NOMO-1 (cell line): ENCODE data around the gene MACROD1.

Experiments used
- DNase-seq, 2 experiments: peaks; one replicate each; lab custom pipeline; 2025; ENCODE audit not compliant: unreplicated experiment in 2 of 2; lab: John Stamatoyannopoulos, UW

The MACROD1 gene

GRCh38 chr11:64152841-64153691 lies 12.8 kb downstream of the MACROD1 start:
- peak; percentile 41 to 52 for DNase-seq

- DNase-seq, result no peak
Measured at GRCh38 chr11:64151337-64151736, 14.6 kb downstream of the MACROD1 start.

- DNase-seq, result no peak
Measured at GRCh38 chr11:64150481-64151239, 15.3 kb downstream of the MACROD1 start.

DNA sequence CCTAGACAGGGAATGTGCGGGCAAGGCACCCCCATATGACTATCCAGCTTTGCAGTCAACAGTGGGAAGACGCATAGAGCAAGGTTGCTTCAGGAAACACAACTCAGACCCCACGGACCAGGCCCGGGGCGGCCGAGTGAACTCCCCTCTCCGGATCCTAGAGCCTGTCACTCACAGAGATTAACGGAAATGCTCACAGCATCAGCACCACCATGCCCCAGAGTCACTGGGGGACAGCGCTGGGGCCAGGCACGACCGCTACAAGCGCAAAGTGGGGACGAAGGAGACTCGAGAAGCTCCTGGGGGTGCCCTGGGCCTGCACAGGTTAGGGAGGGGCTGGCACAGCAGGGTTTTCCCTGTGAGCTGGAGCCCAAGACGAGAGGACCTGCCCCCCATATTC lies 15.9 kb downstream of the MACROD1 start:
- no peak for DNase-seq

DNA sequence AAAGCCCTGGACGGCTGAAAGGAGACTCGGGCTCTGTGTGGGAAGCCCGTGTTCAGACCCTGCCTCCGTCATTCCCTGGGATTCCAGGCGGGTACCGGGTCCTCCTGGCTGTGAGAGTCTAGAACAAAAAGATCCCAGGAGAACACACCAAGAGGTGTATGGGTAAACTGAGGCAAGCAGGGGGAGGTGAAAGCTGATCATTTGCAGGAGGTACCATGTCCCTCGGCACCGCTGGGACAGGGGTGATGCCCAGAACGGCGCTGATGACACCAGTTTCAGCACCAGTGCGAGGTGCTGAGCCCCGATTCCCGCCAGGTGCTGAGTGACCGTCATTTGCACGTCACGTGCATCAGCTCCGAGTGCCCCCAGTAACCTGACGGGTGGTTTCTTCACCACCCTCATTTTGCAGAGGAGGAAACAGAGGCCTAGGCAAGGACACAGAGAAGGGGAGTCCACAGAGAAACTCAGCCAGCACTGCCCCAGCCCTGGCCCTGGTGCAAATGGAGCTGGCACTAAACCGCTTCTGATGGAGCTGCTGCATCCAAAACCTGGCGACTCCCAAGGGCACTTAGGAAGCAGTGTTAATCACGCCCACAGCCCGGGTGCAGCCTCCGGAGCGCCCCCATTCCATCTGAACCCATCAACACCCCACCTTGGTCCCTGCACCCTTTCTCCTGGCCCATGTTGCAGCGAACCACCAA lies 16.8 kb downstream of the MACROD1 start:
- no peak for DNase-seq

DNA sequence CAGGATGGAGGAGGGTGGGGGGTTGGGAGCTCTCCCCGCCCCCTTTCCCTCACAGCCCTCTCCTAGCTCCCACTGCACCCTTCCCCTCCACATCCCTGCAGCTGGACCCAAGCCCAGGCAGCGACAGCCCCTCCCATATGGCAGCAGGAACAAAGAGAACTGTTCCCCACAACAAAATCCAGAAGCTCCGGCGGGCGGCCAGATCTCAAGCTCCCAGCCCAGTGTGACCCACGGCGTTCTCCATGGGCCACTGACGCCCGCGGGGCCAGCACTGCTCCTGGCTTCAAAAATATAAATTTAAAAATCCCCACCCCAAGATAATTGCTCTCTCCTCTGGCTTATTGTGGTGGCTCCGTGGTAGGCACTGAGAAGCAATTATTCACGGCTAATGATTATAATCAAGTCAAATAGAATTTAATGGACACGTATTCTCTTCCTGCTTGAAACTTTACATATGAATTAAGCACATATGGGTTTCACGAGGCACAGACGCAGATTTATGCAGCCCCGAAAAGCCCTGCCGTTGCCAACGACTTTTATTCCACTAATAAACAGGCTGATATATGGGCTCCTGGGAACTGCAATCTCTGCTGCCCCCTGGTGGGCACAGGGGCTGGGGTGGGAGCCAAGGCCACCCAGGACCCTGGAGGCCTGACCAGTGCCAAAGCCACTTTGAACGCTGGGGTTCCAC lies 17.5 kb downstream of the MACROD1 start:
- DNase-seq, result peak; percentile 43 to 49

DNA sequence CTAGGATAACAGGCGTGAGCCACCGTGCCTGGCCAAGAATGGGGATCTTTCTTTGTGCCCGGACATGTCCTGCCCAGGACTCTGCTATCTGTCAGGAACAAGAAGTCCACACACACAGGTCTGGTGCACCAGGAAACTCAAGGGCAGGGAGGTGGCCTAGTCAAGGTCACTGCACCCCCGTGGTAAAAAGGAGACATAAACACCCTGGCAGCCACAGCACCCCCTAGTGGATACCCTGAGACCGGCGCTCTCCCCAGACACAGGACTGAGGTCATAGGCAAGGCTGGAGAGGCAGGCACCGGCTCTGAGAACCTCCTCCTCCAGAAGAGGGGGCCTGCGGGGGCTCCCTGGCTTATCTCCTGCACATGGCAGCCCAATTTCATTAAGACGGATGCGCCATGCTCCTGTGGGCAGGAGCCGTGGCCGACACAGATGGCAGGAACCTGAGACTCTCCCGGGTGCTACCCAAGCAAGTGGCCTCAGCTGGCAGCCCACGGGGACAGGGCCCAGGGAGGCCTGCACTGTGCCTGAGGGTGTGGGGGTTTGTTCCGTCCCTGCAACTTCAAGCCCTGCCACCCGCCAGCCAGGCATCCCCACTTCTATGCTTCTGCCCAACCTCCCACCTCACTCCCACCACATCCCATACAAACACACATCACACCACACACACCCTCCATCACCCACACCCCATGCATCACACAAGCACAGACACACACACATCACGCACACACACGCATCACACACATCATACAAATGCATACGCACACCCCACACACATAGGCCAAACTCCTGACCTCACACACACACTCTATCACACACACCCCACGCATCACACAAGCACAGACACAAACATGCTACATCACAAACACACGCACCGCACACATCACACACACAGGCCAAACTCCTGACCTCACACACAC lies 19.6 kb downstream of the MACROD1 start:
- peak; percentile 31 to 50 for DNase-seq

DNA sequence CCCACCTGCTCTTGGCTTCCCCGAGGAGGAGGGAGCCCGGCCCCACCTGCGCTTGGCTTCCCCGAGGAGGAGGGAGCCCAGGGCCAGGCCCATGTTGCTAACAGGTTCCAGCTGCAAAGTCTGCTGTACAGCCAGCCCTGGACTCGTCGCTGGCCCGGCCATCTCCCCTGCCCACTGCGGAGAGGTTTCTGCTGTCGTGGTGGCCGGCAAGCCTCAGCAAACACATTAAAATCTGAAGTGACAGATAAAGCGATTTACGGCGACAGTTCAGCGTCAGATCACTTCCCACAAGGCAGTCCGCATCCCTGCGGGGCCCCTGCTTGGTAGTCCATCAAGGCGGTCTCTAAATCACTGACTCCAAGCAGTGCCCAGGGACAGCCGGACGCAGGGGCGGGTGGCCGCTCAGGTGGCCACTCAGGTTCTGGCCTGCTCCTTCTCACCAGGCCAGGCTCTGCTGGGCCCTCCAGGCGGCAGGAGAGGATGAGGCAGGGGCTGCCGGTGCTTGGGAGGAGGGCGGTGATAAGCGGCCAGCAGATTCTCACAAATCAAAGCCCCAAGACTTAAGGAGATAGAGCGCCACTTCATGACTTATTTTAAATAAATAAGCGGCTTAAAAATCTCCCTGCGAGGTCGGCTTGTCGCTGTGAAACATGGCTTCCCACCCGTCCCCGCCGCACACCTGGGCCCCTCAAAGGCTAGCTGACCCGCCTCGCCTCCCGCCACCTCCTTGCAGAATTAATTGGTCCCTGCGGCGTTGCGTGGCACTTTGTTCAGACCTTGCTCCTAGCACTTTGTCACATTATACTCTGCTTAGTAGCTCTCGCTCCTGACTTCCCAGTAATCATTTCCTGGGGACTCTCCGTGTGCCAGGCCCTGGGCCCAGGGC lies 21.1 kb downstream of the MACROD1 start:
- DNase-seq, result no peak

- DNase-seq, result no peak
Measured at GRCh38 chr11:64141081-64141783, 24.7 kb downstream of the MACROD1 start.

DNA sequence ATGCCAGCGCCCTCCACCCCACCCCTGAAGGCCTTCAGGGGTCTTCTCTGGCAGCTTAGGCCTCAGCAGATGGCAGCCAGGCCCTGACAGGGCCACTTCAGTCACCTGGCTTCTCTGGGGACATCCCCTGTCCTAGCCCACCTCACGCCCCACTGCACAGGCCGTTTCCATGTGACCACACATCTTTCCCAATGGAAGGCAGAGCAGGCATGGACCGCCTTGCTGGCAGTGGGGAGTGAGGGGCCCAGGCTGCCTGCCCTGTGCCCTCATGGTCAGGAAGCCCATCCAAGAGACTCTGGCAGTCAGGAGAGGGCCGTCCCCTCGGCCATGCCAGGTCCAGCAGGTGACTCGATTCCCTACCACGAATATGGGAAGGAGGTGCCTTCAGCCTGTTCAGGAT lies 25.8 kb downstream of the MACROD1 start:
- no peak for DNase-seq

DNA sequence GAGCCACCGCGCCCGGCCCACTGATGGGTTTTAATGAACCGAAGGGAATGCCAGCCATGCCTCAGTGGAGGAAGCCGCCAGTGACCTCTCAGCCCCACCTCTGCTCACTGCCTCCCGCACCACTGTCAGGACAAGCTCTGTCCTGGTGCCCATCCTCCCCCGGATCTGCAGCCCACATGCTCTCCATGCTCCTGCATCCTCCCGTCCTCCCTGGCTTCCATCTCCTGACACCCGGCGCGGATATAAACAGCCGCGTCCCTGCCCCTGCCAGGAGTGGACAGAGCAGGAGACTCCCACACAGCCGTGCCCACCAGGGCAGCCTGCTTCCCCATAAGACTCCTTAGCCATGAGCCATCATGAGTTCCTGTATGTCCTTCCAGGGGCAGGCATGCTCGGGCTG lies 26.9 kb downstream of the MACROD1 start:
- no peak for DNase-seq

- no peak for DNase-seq
Measured at GRCh38 chr11:64138398-64138797, 27.5 kb downstream of the MACROD1 start.

GRCh38 chr11:64136765-64137441 lies 29.0 kb downstream of the MACROD1 start:
- no peak for DNase-seq

DNA sequence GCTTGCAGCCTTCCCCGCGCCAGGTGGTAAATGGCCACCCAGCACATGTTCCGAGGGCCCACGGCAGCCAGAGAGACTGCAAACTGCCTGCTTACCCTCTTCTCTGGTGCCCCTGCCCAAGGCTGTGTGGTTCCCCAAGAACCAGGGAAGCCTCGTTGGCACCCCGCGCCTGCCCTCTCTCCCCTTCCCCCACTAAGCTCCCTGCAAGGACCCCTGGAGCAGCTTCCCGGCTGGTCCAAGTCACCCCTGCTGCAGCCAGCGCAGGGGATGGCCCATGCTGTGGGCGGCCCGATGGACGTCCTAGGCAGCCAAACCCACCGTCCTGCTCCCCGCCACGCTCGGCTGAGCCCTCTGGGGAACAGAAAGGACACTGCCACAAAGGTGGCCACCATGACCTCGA lies 30.2 kb downstream of the MACROD1 start:
- DNase-seq, result no peak

DNA sequence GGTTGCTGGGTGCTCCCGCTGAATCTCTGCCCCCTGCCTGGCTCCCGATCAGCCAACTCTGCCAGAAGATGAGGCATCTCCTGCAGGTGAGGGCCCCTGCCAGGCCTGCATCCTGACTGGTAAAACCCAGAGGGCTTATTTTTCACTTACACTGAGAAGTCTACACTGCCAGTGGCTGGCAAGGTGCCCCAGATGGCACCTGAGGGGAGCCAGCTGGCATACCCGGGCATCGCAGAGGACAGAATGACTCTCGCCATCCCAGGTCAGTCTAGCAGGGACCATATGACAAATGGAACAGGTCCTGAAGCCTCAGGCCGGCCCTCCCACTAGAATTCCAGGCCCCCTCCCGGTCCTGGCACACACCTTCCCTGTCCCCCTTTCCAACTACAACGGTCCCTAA lies 30.9 kb downstream of the MACROD1 start:
- no peak for DNase-seq

DNA sequence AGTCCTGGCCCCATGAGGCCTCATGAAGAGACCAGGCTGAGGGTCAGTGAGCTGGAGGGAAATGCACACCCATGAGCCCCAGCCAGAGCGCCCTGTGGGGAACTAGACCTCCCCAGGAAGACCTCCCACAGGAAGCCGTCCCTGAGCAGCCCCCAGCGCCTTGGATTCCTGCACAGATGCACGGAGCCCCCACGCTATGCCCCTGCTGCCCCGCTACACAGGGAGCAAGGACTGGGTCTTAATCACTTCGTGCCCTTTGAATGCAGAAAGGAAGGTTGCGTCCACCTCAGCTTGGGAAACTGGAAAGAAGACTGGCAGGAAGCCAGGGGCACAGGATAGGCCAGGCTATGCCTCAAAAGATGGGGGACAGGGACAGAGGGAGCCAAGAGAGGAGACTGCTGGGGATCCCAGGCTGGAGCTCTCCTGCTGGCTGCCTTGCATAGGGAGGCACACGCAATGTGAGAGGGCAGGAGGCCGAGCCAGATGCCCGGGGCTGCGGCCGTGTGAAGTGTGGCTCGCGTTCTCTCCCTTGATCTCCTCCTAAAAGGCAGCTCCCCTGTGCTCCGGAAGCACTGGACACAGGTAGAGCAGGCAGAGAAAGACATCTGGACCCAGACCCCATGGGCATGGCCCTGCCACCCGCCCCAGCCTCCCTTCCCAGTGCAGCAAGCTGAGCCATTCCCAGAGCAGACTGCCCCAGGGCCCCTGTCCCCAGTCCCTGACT lies 32.8 kb downstream of the MACROD1 start:
- DNase-seq, result no peak

DNA sequence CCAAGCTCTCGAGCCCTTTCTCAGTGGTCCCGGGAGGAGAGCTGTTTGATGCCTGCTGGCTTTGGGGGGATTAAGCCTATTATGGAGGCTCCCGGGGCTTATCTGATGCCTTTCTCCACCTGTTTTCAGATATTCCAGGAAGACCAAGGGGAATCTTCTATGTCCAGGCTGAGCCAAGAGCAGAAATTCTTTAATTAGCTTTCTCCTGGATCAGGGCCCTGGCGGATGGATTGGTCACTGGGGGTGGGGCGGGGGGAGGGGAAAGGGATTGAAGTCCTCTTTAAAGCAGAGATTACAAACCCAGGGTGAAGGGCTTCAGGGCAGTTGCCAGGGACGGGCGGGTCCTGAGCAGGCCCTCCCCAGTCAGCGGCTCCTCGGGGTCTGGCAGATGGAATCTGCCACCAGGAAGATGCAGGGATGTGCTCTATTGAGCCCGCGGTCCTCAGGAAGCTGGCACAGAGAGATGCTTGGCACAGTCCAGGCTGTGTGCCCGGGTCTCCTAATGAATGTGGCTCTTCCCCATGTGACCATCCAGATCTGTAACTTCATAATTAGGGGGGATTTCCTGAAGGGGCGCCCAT lies 33.6 kb downstream of the MACROD1 start:
- no peak for DNase-seq
